Endothelial cell (in vitro differentiated cells): ENCODE measurements around the gene CSF1. TPM values are rescaled to one million over a fixed set of nuclear protein-coding genes. Genes with fewer than 3 reads are reported as not detected.

Experiments
- DNase-seq: peaks from one replicate; pipeline ENCODE4 v3.0.0; 2021; ENCODE audit warnings: low spot score
- H3K27ac Mint-ChIP-seq: one replicate; pipeline ENCODE4 v1.8.0; 2021; ENCODE audit warnings: mixed read lengths, inconsistent platforms; ENCODE audit not compliant: unreplicated experiment
- H3K27me3 Mint-ChIP-seq: one replicate; pipeline ENCODE4 v1.8.0; 2021; ENCODE audit warnings: mild to moderate bottlenecking, moderate library complexity, mixed read lengths, inconsistent platforms; ENCODE audit not compliant: unreplicated experiment
- H3K36me3 Mint-ChIP-seq: one replicate; pipeline ENCODE4 v1.8.0; 2021; ENCODE audit warnings: mild to moderate bottlenecking, low read depth, mixed read lengths, inconsistent platforms; ENCODE audit not compliant: unreplicated experiment
- H3K4me1 Mint-ChIP-seq: one replicate; pipeline ENCODE4 v1.8.0; 2021; ENCODE audit warnings: mild to moderate bottlenecking, mixed read lengths, inconsistent platforms; ENCODE audit not compliant: unreplicated experiment
- H3K4me3 Mint-ChIP-seq: one replicate; pipeline ENCODE4 v1.8.0; 2021; ENCODE audit warnings: mild to moderate bottlenecking, mixed read lengths, inconsistent platforms; ENCODE audit not compliant: unreplicated experiment
- H3K9me3 Mint-ChIP-seq: one replicate; pipeline ENCODE4 v1.8.0; 2021; ENCODE audit warnings: mixed read lengths, inconsistent platforms; ENCODE audit not compliant: unreplicated experiment
- total RNA-seq: library from RNA; stranded (reverse); fragmentation: NEBNext Ultra II Directional; extraction: Animal tissue kit (Norgen Biotek cat#: 25700); gene quantifications from one replicate; pipeline ENCODE4 v1.2.1, GENCODE V29; 2021; ENCODE audit not compliant: unreplicated experiment
- TF ChIP-seq, protein P1 (sequence below): fragments of 200-600 bp; sonication (generic); IDR thresholded peaks from one replicate; pipeline ENCODE4 v1.5.0; 2021; ENCODE audit warnings: antibody characterized with exemption; ENCODE audit not compliant: unreplicated experiment

The CSF1 gene
- total RNA-seq, 1 donor from 2014 or later = 2.1 TPM

DNA sequence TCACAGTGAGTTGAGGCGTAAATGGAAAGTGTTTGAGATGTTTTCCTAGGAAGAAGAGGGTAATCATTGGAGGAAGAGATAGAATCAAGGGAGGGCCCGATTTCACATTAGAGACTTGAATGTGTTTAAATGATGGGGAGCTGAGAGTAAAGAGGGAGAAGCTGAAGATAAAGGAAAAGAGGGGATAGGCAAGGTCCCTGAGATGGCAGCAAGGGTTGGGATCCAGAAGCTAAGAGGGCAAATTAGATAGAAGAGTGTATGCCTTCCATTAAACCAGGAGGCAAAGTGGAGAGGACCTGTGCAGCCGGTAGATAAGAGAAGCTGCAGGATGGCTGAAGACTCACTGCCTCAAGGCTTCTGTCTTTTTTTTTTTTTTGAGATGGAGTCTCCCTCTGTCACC lies 21.6 kb upstream of the CSF1 start:
- Mint-ChIP-seq H3K9me3 (no peaks in the 10 kb centered on the region), H3K27ac (no peak overlapping the region), H3K4me3 (no peak overlapping the region), H3K4me1 (peaks cover 17% of the 10 kb centered on the region), H3K36me3 (no peaks in the 10 kb centered on the region), H3K27me3 (peaks cover 10% of the 10 kb centered on the region)
- DNase-seq = no peak
- TF ChIP-seq, protein P1, sequence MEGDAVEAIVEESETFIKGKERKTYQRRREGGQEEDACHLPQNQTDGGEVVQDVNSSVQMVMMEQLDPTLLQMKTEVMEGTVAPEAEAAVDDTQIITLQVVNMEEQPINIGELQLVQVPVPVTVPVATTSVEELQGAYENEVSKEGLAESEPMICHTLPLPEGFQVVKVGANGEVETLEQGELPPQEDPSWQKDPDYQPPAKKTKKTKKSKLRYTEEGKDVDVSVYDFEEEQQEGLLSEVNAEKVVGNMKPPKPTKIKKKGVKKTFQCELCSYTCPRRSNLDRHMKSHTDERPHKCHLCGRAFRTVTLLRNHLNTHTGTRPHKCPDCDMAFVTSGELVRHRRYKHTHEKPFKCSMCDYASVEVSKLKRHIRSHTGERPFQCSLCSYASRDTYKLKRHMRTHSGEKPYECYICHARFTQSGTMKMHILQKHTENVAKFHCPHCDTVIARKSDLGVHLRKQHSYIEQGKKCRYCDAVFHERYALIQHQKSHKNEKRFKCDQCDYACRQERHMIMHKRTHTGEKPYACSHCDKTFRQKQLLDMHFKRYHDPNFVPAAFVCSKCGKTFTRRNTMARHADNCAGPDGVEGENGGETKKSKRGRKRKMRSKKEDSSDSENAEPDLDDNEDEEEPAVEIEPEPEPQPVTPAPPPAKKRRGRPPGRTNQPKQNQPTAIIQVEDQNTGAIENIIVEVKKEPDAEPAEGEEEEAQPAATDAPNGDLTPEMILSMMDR = no peak

DNA sequence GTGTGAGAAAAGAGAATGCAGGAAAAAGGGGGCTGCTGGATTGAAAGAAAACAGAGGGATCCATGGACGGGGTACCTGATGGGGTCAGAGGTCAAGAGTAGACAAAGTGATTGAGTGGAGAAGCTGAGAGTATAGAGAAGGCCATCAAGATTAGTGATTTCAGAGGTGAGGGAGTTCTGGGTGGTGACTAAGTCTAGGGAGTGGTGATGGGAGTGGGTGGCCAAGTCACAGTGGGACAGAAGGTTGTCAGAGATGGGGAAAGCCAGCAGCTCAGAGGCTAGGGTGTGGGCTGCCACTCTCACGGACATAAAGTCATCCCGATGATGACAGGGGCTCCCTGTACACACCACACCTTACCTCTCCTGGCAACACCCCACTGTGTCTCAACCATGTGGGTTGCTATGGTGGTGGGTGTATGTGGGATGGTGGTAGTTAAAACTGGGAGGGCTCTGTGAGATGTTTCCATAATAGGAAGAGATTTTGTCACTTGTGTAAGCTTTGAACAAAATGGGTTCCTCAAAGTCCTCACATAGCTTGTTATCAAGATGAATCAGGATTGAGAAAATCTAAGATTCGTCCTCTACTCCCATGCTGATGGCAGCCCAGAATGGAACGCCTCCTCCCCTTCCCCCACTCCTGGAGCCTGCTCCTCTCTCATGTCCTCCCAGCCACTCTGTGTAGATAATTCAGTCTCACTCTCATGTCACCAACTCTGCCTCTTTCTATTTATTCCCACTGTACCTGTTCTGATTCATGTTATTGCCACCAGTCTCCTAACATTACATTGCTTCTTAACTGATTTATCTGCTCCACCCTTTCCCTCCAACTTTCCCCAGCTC lies 20.3 kb upstream of the CSF1 start:
- Mint-ChIP-seq H3K4me3 (no peak overlapping the region), H3K4me1 (peaks cover 11% of the 10 kb centered on the region), H3K9me3 (no peaks in the 10 kb centered on the region), H3K27ac (no peak overlapping the region), H3K27me3 (peaks cover 9% of the 10 kb centered on the region), H3K36me3 (no peaks in the 10 kb centered on the region)
- TF ChIP-seq, protein P1 = no peak
- no peak for DNase-seq

DNA sequence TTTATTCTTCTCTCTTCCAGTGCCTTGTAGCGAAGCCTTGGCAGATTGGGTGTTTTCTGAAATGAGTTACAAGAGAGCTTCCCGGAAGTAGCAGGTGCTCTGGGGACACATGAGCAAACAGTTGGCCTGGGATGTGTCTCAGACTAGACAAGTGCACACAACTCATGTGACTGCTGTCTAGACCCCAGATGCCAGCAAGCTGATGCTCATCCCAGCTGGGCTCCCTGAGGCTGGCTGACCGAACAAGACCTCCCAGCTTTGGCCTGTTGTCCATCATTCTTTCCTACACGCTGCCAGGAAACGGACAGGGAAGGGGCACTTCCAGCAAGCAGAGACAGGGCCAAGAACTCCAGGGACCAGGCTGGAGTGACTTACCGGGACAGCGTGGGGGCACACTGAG lies 18.7 kb upstream of the CSF1 start:
- H3K4me3 Mint-ChIP-seq = no peak overlapping the region
- DNase-seq = no peak
- H3K36me3 Mint-ChIP-seq = no peaks in the 10 kb centered on the region
- no peaks in the 10 kb centered on the region for H3K9me3 Mint-ChIP-seq
- H3K4me1 Mint-ChIP-seq = peaks cover 7% of the 10 kb centered on the region
- TF ChIP-seq, protein P1 = no peak
- peaks cover 9% of the 10 kb centered on the region for H3K27me3 Mint-ChIP-seq
- H3K27ac Mint-ChIP-seq = no peak overlapping the region

DNA sequence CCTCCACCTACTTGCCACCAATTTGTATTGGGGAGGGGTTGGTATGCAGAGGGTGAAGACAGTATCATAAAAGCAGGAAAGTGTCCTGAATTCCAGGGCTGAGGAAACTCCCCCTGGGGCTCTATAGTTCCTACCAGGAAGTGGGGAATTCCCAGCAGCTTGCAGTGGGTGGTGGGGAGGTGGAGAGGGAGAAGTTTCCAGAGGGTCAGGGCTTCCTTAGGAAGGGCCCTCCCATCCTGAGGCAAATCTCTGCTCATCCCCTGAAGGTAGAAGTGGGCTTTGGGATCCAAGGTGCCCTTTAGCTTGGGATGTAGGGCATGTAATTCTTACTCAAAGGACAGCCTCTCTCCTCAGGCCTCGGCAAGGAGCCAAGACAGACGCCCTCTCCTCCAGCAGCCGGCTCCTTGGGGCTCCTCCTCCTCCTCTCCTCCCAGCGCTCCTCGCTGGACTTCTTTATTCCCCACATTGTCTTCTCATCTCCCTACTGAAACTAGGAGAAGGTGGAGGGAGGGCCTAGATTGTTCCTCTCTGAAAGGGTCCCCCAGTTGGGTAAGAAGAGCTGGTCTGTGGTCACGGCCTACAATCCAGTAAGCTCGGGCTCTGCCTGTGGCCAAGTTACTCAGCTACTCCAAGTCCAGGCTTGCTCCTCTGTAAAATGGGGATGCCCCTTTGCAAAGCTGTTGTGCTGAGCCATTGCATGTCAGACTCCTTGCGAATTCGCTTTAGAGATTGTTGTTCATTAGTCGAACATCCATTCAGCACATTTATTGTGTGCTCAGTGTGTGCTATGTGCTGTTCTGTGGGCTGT lies 17.9 kb upstream of the CSF1 start:
- no peak overlapping the region for H3K4me3 Mint-ChIP-seq
- peaks cover 6% of the 10 kb centered on the region for H3K27me3 Mint-ChIP-seq
- peaks cover 11% of the 10 kb centered on the region for H3K4me1 Mint-ChIP-seq
- H3K27ac Mint-ChIP-seq = peak overlapping the region; percentile 57
- no peaks in the 10 kb centered on the region for H3K9me3 Mint-ChIP-seq
- no peaks in the 10 kb centered on the region for H3K36me3 Mint-ChIP-seq
- DNase-seq = peak; percentile 26
- TF ChIP-seq, protein P1 = no peak
